SJCRH30 (cell line): ENCODE measurements around the gene ERCC1. TPM values are rescaled to one million over a fixed set of nuclear protein-coding genes. Genes with fewer than 3 reads are reported as not detected.

Experiments
- DNase-seq, 2 experiments: peaks; one replicate each; pipeline ENCODE4 v3.0.0-alpha.2; 2015 to 2020
- H3K27ac ChIP-seq: fragments of 250-450 bp; sonication (Bioruptor Pico); 2 replicates; pipeline ENCODE4 v1.5.1; 2020; ENCODE audit warnings: mild to moderate bottlenecking, moderate library complexity
- H3K27me3 ChIP-seq: fragments of 250-450 bp; sonication (Bioruptor Pico); 2 replicates; pipeline ENCODE4 v1.5.1; 2020; ENCODE audit warnings: mild to moderate bottlenecking, moderate library complexity
- H3K36me3 ChIP-seq: fragments of 250-450 bp; sonication (Bioruptor Pico); 2 replicates; pipeline ENCODE4 v1.5.1; 2020; ENCODE audit warnings: mild to moderate bottlenecking, moderate library complexity
- H3K4me1 ChIP-seq: fragments of 250-450 bp; sonication (Bioruptor Pico); 2 replicates; pipeline ENCODE4 v1.5.1; 2020; ENCODE audit warnings: mild to moderate bottlenecking, moderate library complexity
- H3K4me3 ChIP-seq: fragments of 250-450 bp; sonication (Bioruptor Pico); 2 replicates; pipeline ENCODE4 v1.5.1; 2020; ENCODE audit warnings: mild to moderate bottlenecking, moderate library complexity
- H3K9me3 ChIP-seq: fragments of 250-450 bp; sonication (Bioruptor Pico); replicated peaks from 2 replicates; pipeline ENCODE4 v1.5.1; 2020; ENCODE audit warnings: mild to moderate bottlenecking, moderate library complexity
- total RNA-seq: library from RNA; depleted of rRNA; stranded (reverse); fragments of >200 nt; shearing (Covaris generic); gene quantifications from 2 replicates; pipeline ENCODE4 v1.2.3, GENCODE V29; 2014

Gene ERCC1
- total RNA-seq, 1 experiment from 2014 or later = 32.3 TPM

- no peaks in the 10 kb centered on the region for H3K4me1 ChIP-seq
- no peaks in the 10 kb centered on the region for H3K36me3 ChIP-seq
- H3K27me3 ChIP-seq = no peaks in the 10 kb centered on the region
- no peaks in the 10 kb centered on the region for H3K9me3 ChIP-seq
- H3K27ac ChIP-seq = no peak overlapping the region
- no peak overlapping the region for H3K4me3 ChIP-seq
- DNase-seq = no peak
Measured at GRCh38 chr19:45395821-45396617, 27.7 kb downstream of the ERCC1 start.

GRCh38 chr19:45391871-45392665 lies 31.6 kb downstream of the ERCC1 start:
- DNase-seq = no peak
- Histone ChIP-seq H3K36me3 (no peaks in the 10 kb centered on the region), H3K27me3 (no peaks in the 10 kb centered on the region), H3K27ac (no peak overlapping the region), H3K4me3 (no peak overlapping the region), H3K4me1 (no peaks in the 10 kb centered on the region), H3K9me3 (no peaks in the 10 kb centered on the region)

DNA sequence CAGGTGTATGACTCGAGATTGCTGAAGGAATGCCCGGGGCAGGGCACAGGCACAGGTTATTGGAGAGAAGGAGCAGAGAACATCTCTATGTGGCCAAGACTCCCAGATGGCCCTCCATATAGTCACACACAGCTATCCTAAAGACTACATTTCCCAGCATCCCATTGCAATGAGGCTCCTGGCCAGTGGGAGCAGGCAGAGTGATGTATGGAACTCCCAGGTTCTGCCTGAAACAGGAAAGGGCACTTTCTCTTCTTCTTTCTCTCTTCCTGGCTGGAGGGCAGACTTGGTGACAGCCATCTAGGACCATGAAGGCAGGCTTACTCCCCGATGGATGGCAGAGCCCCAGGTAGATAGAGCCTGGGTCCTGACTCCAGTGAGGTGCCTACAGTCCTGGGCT lies 32.4 kb downstream of the ERCC1 start:
- peak in 1 of 2 experiments; percentile 41 for DNase-seq
- H3K9me3 ChIP-seq = no peaks in the 10 kb centered on the region
- no peak overlapping the region for H3K27ac ChIP-seq
- H3K27me3 ChIP-seq = no peaks in the 10 kb centered on the region
- H3K4me3 ChIP-seq = no peak overlapping the region
- H3K4me1 ChIP-seq = no peaks in the 10 kb centered on the region
- no peaks in the 10 kb centered on the region for H3K36me3 ChIP-seq

- Histone ChIP-seq H3K36me3 (no peaks in the 10 kb centered on the region), H3K27me3 (no peaks in the 10 kb centered on the region), H3K4me1 (no peaks in the 10 kb centered on the region), H3K4me3 (no peak overlapping the region), H3K27ac (no peak overlapping the region), H3K9me3 (no peaks in the 10 kb centered on the region)
- DNase-seq = no peak
Measured at GRCh38 chr19:45385392-45386221, 38.1 kb downstream of the ERCC1 start.

DNA sequence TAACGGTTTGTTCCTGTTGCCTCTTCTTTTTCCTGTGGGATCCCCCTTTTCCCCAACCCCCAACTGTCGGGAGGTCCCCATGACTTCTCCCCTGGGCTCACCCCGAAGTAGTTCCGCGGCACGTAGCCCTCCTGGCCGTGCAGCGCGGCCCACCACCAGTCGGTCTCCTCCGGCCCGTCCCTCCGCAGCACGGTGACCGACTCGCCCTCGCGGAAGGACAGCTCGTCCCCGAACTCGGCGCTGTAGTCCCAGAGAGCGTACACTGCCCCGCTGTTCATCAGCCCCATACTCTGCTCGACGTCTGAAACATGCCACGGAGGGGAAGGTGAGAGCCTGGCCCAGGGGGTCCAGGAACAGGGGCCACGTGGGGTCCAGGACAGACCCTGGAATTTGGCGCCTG lies 41.3 kb downstream of the ERCC1 start:
- no peaks in the 10 kb centered on the region for H3K27me3 ChIP-seq
- H3K9me3 ChIP-seq = no peaks in the 10 kb centered on the region
- H3K36me3 ChIP-seq = no peaks in the 10 kb centered on the region
- no peak for DNase-seq
- no peak overlapping the region for H3K4me3 ChIP-seq
- H3K4me1 ChIP-seq = no peaks in the 10 kb centered on the region; the same call in 1 of the 2 replicates
- no peak overlapping the region for H3K27ac ChIP-seq

DNA sequence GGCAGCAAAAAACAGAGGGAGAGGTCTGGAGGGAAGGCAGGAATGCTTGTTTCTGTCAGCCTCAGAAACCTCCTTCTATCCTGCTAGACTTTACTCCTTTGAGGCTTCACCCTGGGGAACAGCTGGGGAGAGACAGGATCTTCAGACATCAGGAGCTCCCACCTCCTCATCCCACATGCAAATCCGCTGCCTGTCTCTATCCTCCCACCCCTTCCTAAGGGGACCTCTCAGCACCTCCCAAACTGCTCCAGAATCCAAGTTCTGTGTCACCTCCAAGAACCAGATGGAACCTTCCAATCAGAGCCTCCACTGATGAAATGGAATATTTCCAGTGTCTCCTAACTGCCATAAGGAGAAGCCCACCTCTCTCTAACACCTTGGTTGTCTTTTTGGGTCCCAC lies 43.6 kb downstream of the ERCC1 start:
- H3K36me3 ChIP-seq = no peaks in the 10 kb centered on the region
- no peak overlapping the region; the same call in 1 of the 2 replicates for H3K27ac ChIP-seq
- peaks cover 6% of the 10 kb centered on the region for H3K4me1 ChIP-seq
- no peak overlapping the region for H3K4me3 ChIP-seq
- H3K27me3 ChIP-seq = no peaks in the 10 kb centered on the region
- DNase-seq = no peak
- no peaks in the 10 kb centered on the region for H3K9me3 ChIP-seq

DNA sequence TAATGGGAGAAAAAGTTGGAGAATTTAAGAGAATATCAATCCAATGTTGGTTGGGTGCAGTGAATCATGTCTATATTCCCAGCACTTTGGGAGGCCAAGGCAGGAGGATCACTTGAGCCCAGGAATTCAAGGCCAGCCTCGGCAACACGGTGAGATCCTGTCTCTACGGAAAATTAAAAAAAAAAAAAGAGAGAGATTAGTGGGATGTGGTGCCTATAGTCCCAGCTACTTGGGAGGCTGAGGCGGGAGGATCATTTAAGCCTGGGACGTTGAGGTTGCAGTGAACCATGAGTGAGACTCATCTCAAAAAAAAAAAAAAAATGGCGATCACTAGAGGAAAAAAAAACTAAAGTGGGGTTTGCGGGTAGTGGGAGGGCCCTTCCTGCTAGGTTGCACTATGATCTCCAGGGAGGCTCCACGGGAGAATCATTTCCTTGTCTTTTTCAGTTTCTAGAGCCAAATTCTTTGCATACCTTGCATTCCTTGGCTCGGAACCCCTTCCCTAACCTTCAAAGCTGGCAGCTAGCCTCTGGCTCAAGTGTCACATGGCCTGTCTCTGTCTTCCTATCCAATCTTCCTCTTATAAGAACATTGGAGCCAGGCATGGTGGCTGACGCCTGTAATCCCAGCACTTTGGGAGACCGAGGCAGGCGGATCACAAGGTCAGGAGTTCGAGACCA lies 47.5 kb downstream of the ERCC1 start:
- Histone ChIP-seq H3K27me3 (no peaks in the 10 kb centered on the region), H3K4me3 (no peak overlapping the region), H3K27ac (no peak overlapping the region), H3K36me3 (no peaks in the 10 kb centered on the region), H3K9me3 (no peaks in the 10 kb centered on the region), H3K4me1 (peaks cover 9% of the 10 kb centered on the region)
- DNase-seq = peak; percentile 81 to 88

DNA sequence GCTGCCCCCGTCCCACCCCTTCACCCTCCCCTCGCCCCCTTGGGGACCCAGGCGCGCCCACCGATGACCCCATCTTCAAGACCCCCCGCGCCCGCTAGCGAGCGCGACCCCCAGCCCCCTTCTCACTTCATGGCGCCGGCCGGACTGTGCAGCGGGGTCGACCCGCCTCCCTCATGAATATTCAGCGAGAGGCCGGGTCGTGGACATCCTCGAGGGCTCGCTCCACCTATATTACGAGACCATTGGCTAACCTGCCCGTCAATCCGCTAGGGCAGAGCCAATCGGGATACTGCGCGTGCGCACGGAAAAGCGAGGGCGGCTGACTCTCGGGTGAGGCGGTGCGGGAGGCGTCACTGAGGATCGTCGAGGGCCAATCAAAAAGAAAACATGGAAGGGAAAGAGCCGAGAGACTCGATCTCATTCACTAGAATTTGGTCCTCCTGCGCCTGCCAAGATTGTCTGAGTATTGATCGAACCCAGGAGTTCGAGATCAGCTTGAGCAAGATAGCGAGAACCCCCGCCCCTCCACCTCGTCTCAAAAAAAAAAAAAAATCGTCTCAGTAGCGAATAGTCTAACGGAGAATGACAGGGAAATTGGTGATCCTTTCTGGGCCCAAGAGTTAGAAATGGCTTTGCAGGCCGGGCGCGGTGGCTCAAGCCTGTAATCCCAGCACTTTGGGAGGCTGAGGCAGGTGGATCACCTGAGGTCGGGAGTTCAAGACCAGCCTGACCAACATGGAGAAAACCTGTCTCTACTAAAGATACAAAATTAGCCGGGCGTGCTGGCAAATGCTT lies 53.1 kb downstream of the ERCC1 start, which contains the start of gene ERCC2:
Gene ERCC2 (minus strand): TSS at position 164 of the 795 bp plus-strand sequence. CDS start 33 bp downstream, at position 131.
- Histone ChIP-seq H3K4me1 (peaks cover 3% of the 10 kb centered on the region), H3K27ac (peak within 1 kb of the TSS; percentile 33; the same call in 1 of the 2 replicates), H3K4me3 (peak within 1 kb of the TSS; percentile 91), H3K27me3 (no peaks in the 10 kb centered on the region), H3K36me3 (peaks cover 7% of the 10 kb centered on the region; the same call in 1 of the 2 replicates), H3K9me3 (no peaks in the 10 kb centered on the region)
- peak; percentile 99 for DNase-seq

- Histone ChIP-seq H3K36me3 (peaks cover 7% of the 10 kb centered on the region; the same call in 1 of the 2 replicates), H3K9me3 (no peaks in the 10 kb centered on the region)
Measured at GRCh38 chr19:45368737-45369340, 54.9 kb downstream of the ERCC1 start.

DNA sequence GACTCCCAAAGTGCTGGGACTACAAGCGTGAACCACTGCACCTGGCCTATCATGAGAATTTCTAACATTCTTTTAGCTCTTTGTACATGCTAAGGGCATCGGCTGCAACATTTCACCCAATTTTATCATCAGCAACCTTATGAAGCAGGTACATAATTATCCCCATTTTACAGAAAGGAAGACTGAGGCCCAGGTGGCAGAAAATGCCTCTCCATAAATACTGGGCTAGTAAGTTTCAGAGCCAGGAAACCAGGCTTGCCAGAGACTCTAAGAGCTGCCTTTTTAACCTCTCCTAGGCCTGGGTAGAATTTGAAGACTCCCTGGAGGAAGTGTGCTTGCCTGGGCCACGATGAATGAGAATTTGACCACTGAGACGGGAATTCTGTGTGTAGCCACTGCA lies 55.6 kb downstream of the ERCC1 start:
- Histone ChIP-seq H3K27ac (no peak overlapping the region), H3K4me3 (no peak overlapping the region), H3K4me1 (no peaks in the 10 kb centered on the region), H3K36me3 (peaks cover 7% of the 10 kb centered on the region; the same call in 1 of the 2 replicates), H3K9me3 (no peaks in the 10 kb centered on the region), H3K27me3 (no peaks in the 10 kb centered on the region)
- DNase-seq = no peak

More at GRCh38 chr19:45368737-45369340, 54.9 kb downstream of the ERCC1 start:
- no peak overlapping the region for H3K4me3 ChIP-seq
- DNase-seq = no peak
- H3K27ac ChIP-seq = no peak overlapping the region
- no peaks in the 10 kb centered on the region for H3K27me3 ChIP-seq
- no peaks in the 10 kb centered on the region for H3K4me1 ChIP-seq

- no peak for DNase-seq
- H3K27ac ChIP-seq = no peak overlapping the region
- H3K4me3 ChIP-seq = no peak overlapping the region
- no peaks in the 10 kb centered on the region for H3K27me3 ChIP-seq
- H3K36me3 ChIP-seq = peaks cover 14% of the 10 kb centered on the region
- no peaks in the 10 kb centered on the region for H3K9me3 ChIP-seq
- H3K4me1 ChIP-seq = no peaks in the 10 kb centered on the region
Measured at GRCh38 chr19:45364696-45365095, 59.0 kb downstream of the ERCC1 start.

DNA sequence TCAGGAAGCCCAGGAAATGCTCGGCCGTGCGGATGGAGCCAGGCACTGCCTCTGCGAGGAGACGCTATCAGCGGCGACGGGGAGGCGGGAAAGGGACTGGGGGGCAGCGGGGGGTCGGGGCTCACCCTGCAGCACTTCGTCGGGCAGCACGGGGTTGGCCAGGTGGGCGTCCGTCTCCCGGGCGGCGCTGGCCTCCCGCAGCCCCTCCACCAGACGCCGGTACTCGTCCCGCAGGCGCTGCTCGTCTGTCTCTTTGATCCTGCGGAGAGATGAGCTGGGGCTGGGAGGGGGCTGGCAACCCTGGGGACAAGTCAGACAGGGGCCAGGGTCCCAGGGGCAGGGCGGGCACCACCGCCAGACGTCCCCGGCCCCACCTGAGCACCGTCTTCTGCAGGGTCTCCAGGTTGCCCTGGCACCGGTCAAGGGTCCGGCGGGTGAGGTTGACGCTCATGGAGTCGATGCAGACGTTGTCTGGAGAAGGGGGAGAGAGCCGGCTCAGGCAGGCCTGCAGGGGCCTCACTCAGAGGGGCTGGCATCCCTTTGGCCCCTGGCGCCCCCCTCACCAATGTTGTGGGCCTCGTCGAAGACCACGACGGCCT lies 59.8 kb downstream of the ERCC1 start:
- H3K27me3 ChIP-seq = no peaks in the 10 kb centered on the region
- no peak for DNase-seq
- H3K4me3 ChIP-seq = no peak overlapping the region
- no peak overlapping the region for H3K27ac ChIP-seq
- no peaks in the 10 kb centered on the region for H3K9me3 ChIP-seq
- H3K36me3 ChIP-seq = peaks cover 14% of the 10 kb centered on the region
- H3K4me1 ChIP-seq = no peaks in the 10 kb centered on the region

DNA sequence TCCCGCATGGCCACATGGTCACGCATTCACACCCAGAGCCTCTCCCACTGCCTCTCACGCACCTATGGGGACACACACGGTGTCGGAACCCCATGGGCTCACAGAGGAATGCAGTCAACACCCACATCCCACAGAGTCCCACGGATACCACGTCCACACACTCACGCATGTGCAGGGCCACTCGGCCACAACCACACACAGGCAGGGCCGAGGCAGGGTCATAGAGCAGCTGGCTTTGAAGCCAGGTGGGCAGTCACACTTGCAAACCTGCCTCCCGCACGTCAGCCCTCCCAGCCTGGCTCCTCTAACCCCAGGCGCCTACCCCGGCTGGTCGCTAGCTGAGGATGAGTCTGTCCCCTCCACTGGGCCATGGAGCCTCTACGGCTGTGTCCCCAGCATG lies 61.4 kb downstream of the ERCC1 start:
- H3K36me3 ChIP-seq = peaks cover 14% of the 10 kb centered on the region
- H3K4me1 ChIP-seq = no peaks in the 10 kb centered on the region

More for the DNA sequence above, 61.4 kb downstream of the ERCC1 start:
- Histone ChIP-seq H3K4me3 (no peak overlapping the region), H3K27ac (no peak overlapping the region), H3K9me3 (no peaks in the 10 kb centered on the region), H3K27me3 (no peaks in the 10 kb centered on the region)
- DNase-seq = no peak
